ENCODE data around the gene TNFRSF14.
"Not testable (repeated sequence)": the region's sequence is repeated elsewhere in the genome, so short reads cannot be mapped to it uniquely, and the experiment has no call there.

GRCh38 chr1:2550309-2550861 lies 5.8 kb upstream of the TNFRSF14 start:
- not testable (repeated sequence) for TF ChIP-seq CTCF (IDR thresholded peaks at IDR 0.05); EZH2 (IDR thresholded peaks at IDR 0.05; ENCODE audit: borderline replicate concordance, insufficient read depth, low read depth, low read length, poor library complexity, severe bottlenecking)

Data from B cell (primary cell).